Naive thymus-derived CD8-positive, alpha-beta T cell (primary cell): Measurements from ENCODE around the gene CHIT1. TPM values are rescaled to one million over a fixed set of nuclear protein-coding genes. Genes with fewer than 3 reads are reported as not detected.
A peak's percentile ranks its signal among the peaks of the same experiment; 100 is the strongest.

Experiments
- ATAC-seq, 2 donors: fragments of 150-1000 bp; cut with Tn5 transposase in 1 of 2; sonication (Bioruptor Pico), chemical (Tn5 transposase) in 1 of 2; 1 replicate in 1 of 2; 2 replicates in 1 of 2; pipeline ENCODE4 v1.10.0; 2021; ENCODE audit warnings: mild to moderate bottlenecking in 2 of 2, moderate library complexity in 2 of 2
- POLR2A ChIA-PET: fragments of 350-600 bp; sonication (Branson Sonifier 250); formaldehyde crosslinking; loops from one replicate; lab custom pipeline; 2021; ENCODE audit warnings: antibody characterized with exemption; lab: Charles Lee
- DNase-seq, 10 donors: peaks; one replicate each; pipeline versions ENCODE4 v3.0.0 to v3.0.0-alpha.2; 2020 to 2022
- H3K27ac Mint-ChIP-seq, 10 donors: one replicate each; pipeline ENCODE4 v1.8.0; 2020 to 2022; ENCODE audit warnings: mild to moderate bottlenecking in 10 of 10, mixed read lengths in 10 of 10, moderate library complexity in 4 of 10, inconsistent platforms in 1 of 10
- H3K27me3 Mint-ChIP-seq, 5 donors: one replicate each; pipeline ENCODE4 v1.8.0; 2021 to 2022; ENCODE audit warnings: mixed read lengths in 5 of 5
- H3K36me3 Mint-ChIP-seq, 3 donors: one replicate each; pipeline ENCODE4 v1.8.0; 2020 to 2022; ENCODE audit warnings: mixed read lengths in 3 of 3, mild to moderate bottlenecking in 2 of 3, inconsistent platforms in 1 of 3
- H3K4me1 Mint-ChIP-seq, 4 donors: one replicate each; pipeline ENCODE4 v1.8.0; 2021 to 2022; ENCODE audit warnings: mixed read lengths in 4 of 4
- H3K4me3 Mint-ChIP-seq, 10 donors: one replicate each; pipeline ENCODE4 v1.8.0; 2020 to 2022; ENCODE audit warnings: mild to moderate bottlenecking in 10 of 10, mixed read lengths in 10 of 10, moderate library complexity in 6 of 10, inconsistent platforms in 1 of 10
- H3K9me3 Mint-ChIP-seq, 9 donors: one replicate each; pipeline ENCODE4 v1.8.0; 2020 to 2022; ENCODE audit warnings: mixed read lengths in 9 of 9, mild to moderate bottlenecking in 3 of 9, inconsistent platforms in 1 of 9, moderate library complexity in 1 of 9
- polyA plus RNA-seq, 3 donors: library from polyadenylated mRNA; unstranded; fragments of 300-500 nt; fragmentation: Illumina TruSeq; gene quantifications; one replicate each; pipeline ENCODE4 v1.2.3, GENCODE V29; 2021
- total RNA-seq, 8 experiments: library from RNA in 2 of 8; stranded (reverse) in 2 of 8; gene quantifications; one replicate each; pipeline ENCODE4 v1.2.3 and lab custom pipeline; 2021 to 2026

Gene CHIT1
- 1 to 10 TPM in 1 of 2 experiments, under 1 TPM in 1; 0.75 to 2.5 TPM for total RNA-seq
- under 1 TPM in 1 of 3 donors, not detected in 2; 0.05 TPM for polyA plus RNA-seq
- total RNA-seq (lab: John Stamatoyannopoulos, UW) = 0.26 to 2.9 (median 0.62) reads per million in 6 experiments

DNA sequence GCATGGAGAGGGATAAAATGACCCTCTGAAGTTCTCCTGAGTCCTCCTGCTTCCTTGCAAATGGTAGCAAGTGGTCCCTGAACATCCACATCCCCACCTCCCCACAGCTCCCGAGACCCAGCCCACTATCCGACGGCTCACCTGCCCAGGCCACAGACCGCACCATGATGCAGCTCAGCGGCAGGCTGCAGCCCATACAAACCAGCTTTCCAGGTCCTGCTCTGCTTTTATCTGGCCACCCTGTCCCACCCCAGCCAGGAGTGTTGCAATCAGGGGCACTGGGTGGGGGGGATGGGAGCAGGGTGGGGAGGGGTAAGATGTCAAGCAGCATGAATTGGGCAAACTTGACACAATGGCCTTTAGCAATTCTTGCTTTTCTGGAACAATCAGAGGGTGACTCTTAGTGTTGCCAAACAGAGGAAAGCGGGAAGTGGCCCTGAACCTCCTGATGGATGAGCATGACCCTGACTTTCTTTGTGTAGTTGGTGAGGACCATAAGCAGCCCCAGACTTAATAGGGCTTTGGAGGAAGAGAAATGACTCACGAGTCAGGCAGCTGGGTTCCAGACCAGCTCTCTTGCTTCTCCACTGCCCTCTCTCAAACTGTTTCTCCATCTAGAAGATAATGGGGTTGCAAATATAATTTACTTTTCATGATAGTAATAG is at the start of gene CHIT1:
Gene CHIT1 (minus strand): TSS at position 203 of the 665 bp plus-strand sequence. CDS start 37 bp downstream, at position 166.
- DNase-seq (no peak), ATAC-seq (no peak)
- POLR2A ChIA-PET = interaction anchor here (0.6 kb wide), 1 partner anchor 413 kb away, joined by 3 read pairs; no protein-coding TSS in a partner anchor
- Mint-ChIP-seq H3K36me3 (peaks cover 0 to 13% (median 7%) of the 10 kb centered on the region in 3 donors), H3K9me3 (peaks cover 0 to 22% (median 12%) of the 10 kb centered on the region in 9 donors), H3K27me3 (peaks cover 13 to 36% (median 23%) of the 10 kb centered on the region in 5 donors), H3K4me3 (no peak within 1 kb of the TSS), H3K4me1 (peaks cover 0 to 4% (median 0%) of the 10 kb centered on the region in 4 donors), H3K27ac (no peak within 1 kb of the TSS)

DNA sequence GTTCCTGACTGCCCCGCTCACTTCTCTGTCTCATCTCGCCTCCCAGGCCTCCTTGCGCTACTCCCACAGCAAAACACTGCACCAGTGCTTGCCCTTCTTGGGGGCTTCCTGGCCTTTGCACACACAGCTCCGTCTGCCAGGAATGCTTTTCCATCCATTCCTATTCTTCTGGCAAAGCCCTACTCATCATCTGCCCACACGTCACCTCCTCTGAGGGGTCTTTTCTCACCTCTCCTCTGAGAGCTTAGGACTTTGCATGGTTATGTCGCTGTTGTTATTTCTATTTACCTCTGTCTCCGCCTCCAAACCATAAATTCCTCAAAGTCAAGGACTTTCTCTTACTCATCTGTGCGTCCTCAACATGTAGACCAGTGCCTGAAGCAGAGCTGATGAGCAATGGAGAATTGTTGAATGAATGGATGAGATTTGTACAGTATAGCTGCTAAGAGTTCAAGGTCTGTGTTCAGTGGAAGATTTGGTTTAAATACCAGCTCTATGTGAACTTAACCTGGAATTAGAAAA is 49.5 kb upstream of the CHIT1 start:
- no peak for ATAC-seq
- no peaks in the 10 kb centered on the region for H3K9me3 Mint-ChIP-seq
- H3K4me3 Mint-ChIP-seq = peak overlapping the region in 8 of 10 donors; percentile 28 to 64 (median 58)
- peaks cover 21 to 75% (median 55%) of the 10 kb centered on the region in 4 donors for H3K4me1 Mint-ChIP-seq
- H3K27me3 Mint-ChIP-seq = no peaks in the 10 kb centered on the region
- DNase-seq = no peak
- peak overlapping the region; percentile 19 to 94 (median 87) for H3K27ac Mint-ChIP-seq
- H3K36me3 Mint-ChIP-seq = no peaks in the 10 kb centered on the region
- POLR2A ChIA-PET = interaction anchor here (0.6 to 25.4 kb wide), 4 partner anchors 11 to 1443 kb away, joined by 4 to 730 read pairs (median 188); no protein-coding TSS in a partner anchor

GRCh38 chr1:203278082-203278884 is 48.8 kb upstream of the CHIT1 start:
- no peaks in the 10 kb centered on the region for H3K36me3 Mint-ChIP-seq
- POLR2A ChIA-PET = interaction anchor here (0.6 to 25.4 kb wide), 8 partner anchors 10 to 269 kb away, joined by 3 to 730 read pairs (median 6); no protein-coding TSS in a partner anchor
- H3K27ac Mint-ChIP-seq = peak overlapping the region; percentile 25 to 94 (median 88)
- peaks cover 23 to 80% (median 61%) of the 10 kb centered on the region in 4 donors for H3K4me1 Mint-ChIP-seq
- no peaks in the 10 kb centered on the region for H3K27me3 Mint-ChIP-seq
- DNase-seq (peak in 2 of 10 donors; percentile 42 to 43), ATAC-seq (peak; percentile 55 to 66)
- no peaks in the 10 kb centered on the region for H3K9me3 Mint-ChIP-seq
- H3K4me3 Mint-ChIP-seq = peak overlapping the region; percentile 6 to 70 (median 53)

DNA sequence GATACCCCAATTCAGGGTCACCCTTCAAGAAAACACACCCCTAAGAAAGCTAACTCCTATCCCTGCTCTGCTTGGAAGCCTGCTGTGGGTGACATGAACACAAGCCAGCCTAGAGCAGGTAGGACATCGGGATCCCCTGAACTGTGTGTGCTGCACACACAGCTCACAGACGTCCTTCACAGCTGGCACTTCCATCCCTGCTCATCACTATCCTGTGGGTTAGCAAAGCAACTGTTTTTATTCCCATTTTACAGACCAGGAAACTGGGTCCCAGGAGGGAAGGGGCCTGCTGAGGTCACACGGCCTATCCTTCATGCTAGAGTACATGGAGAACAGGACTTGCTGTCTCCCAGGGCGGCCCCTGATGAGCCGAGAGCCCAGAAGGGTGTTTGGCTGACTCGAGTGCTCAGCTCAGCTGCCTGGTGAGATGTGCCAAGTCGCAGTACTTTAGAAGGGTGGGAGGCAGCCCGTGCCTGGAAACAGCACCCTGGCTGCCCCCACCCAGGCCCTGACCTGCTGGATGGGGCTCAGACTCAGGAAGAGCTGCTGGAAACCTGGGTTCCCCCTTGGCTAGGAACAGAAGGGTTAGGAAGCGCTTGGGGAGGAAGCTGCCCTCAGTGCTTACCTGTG is 47.6 kb upstream of the CHIT1 start:
- ATAC-seq (no peak), DNase-seq (no peak)
- Mint-ChIP-seq H3K9me3 (no peaks in the 10 kb centered on the region), H3K4me1 (peaks cover 20 to 72% (median 58%) of the 10 kb centered on the region in 4 donors), H3K36me3 (no peaks in the 10 kb centered on the region), H3K27ac (peak overlapping the region; percentile 25 to 94 (median 88)), H3K4me3 (peak overlapping the region in 9 of 10 donors; percentile 5 to 70 (median 50)), H3K27me3 (no peaks in the 10 kb centered on the region)
- POLR2A ChIA-PET = interaction anchor here (1.1 to 25.4 kb wide), 6 partner anchors 8 to 61 kb away, joined by 3 to 730 read pairs (median 96); no protein-coding TSS in a partner anchor

GRCh38 chr1:203276408-203276807 is 46.9 kb upstream of the CHIT1 start:
- H3K4me1 Mint-ChIP-seq = peaks cover 20 to 72% (median 59%) of the 10 kb centered on the region in 4 donors
- ATAC-seq (no peak), DNase-seq (no peak)
- no peaks in the 10 kb centered on the region for H3K36me3 Mint-ChIP-seq
- no peaks in the 10 kb centered on the region for H3K27me3 Mint-ChIP-seq
- POLR2A ChIA-PET = interaction anchor here (0.6 to 25.4 kb wide), 4 partner anchors 14 to 475 kb away, joined by 3 to 730 read pairs (median 188); no protein-coding TSS in a partner anchor
- H3K9me3 Mint-ChIP-seq = no peaks in the 10 kb centered on the region
- H3K27ac Mint-ChIP-seq = peak overlapping the region in 7 of 10 donors; percentile 35 to 92 (median 88)
- peak overlapping the region in 2 of 10 donors; percentile 19 to 56 for H3K4me3 Mint-ChIP-seq

DNA sequence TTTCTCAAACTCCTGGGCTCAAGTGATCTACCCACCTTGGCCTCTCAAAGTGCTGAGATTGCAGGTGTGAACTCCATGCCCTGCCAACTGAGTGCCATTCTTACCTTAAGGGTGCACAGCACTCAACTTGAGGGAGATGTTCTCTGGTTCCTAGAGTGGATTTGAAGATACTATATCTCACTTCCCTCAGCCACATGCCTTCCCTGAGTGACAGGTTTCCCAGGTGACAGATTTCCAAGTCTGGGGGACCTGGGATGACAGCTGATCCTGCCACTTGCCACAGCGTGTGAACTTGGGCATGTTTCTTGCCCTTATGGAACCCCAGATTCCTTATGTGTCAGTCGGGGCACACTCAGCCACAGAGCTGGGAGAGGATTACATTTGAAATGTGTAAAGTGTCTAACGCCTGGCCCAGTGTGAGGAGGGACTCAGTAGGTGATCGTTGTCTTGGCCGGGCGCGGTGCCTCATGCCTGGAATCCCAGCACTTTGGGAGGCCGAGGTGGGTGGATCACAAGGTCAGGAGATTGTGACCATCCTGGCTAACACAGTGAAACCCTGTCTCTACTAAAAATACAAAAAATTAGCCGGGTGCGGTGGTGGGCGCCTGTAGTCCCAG is 46.3 kb upstream of the CHIT1 start:
- H3K4me1 Mint-ChIP-seq = peaks cover 22 to 79% (median 66%) of the 10 kb centered on the region in 4 donors
- no peaks in the 10 kb centered on the region for H3K27me3 Mint-ChIP-seq
- H3K36me3 Mint-ChIP-seq = no peaks in the 10 kb centered on the region
- POLR2A ChIA-PET = interaction anchor here (0.6 to 25.4 kb wide), 5 partner anchors 8 to 476 kb away, joined by 3 to 730 read pairs (median 187); no protein-coding TSS in a partner anchor
- DNase-seq = no peak
- peak overlapping the region in 3 of 10 donors; percentile 10 to 56 (median 19) for H3K4me3 Mint-ChIP-seq
- no peaks in the 10 kb centered on the region for H3K9me3 Mint-ChIP-seq
- H3K27ac Mint-ChIP-seq = peak overlapping the region in 8 of 10 donors; percentile 9 to 88 (median 46)
- no peak for ATAC-seq

DNA sequence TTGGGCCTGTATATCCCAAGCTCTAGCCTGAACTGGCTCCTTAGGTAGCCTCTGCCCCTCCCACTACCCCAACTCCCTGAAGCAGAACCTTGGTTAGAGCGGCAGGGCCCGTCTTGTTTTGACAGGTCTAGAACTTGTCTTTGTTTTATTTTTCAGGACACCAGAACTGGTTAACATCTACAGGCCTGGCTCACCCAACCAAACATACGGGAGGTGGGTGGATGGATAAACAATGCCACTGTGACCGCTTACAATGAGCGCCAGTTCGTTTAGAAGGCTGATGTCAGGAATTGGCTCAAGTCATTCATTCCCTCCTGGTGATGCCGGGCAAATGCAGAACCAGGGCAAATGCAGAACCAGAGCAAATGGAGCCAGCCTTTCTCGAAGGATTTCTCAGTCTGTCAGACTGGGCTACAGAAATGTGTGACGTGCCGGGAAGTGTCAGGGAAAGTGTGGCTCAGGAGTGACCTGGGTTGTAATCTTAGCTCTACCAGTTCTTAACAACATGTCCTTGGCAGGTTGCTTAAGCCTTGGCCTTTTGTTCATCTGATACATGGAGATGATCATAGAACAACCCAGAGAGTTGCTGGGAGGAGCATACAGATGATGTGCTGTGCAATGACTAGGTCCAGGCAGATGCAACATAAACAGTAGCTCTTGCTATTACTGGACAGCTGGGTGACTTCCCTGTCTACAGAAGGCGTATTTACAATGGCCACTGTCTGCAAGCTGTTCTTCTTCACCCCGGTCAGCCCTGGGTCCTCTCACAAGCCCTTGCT is 45.3 kb upstream of the CHIT1 start:
- DNase-seq = no peak
- Mint-ChIP-seq H3K36me3 (no peaks in the 10 kb centered on the region), H3K4me3 (peak overlapping the region in 6 of 10 donors; percentile 52 to 86 (median 74)), H3K9me3 (no peaks in the 10 kb centered on the region), H3K27me3 (no peaks in the 10 kb centered on the region), H3K27ac (peak overlapping the region in 9 of 10 donors; percentile 57 to 93 (median 80)), H3K4me1 (peaks cover 20 to 81% (median 65%) of the 10 kb centered on the region in 4 donors)
- POLR2A ChIA-PET = interaction anchor here (2.2 to 25.4 kb wide), 4 partner anchors 9 to 63 kb away, joined by 12 to 730 read pairs (median 188); no protein-coding TSS in a partner anchor
- ATAC-seq = no peak

DNA sequence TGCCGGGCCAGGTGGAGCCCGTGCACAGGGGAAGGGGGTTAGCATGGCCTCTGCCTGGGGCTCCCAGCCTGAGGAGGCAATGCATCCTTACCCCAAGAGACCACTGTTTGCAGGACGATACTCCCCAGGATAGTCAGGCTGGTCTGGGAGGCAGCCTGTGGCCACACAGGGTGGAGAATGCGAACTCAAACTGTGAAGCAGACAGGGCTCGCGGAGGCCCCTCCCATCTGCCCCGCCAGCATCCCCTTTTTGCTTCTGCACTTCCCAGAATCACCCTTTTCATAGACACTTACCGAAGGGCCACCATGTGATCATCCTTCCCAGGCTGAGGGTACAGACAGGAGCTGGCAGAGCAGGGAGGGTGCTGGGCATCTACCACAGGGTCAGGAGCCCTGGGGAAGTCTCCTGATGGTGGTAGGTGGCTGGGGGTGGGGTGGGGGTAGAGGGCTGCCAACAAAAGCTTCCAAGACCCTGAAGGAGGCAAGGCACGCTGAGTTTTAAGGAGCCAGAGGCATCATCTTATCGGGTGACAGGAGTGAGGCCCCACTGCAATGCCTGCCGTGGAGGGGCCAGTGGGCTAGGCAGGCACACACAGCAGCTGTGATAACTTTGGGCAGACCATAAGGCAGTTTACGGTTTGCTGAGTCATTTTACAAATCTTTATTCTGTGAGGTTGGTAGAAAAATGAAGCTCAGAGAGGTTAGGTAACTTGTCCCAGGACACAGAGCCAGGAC is 44.6 kb upstream of the CHIT1 start:
- DNase-seq = no peak
- Mint-ChIP-seq H3K27ac (peak overlapping the region; percentile 75 to 94 (median 92)), H3K36me3 (no peaks in the 10 kb centered on the region), H3K4me1 (peaks cover 18 to 79% (median 62%) of the 10 kb centered on the region in 4 donors), H3K27me3 (no peaks in the 10 kb centered on the region), H3K9me3 (no peaks in the 10 kb centered on the region), H3K4me3 (peak overlapping the region; percentile 70 to 87 (median 78))
- peak in 1 of 2 donors; percentile 2 for ATAC-seq
- POLR2A ChIA-PET = interaction anchor here (2.2 to 25.4 kb wide), 4 partner anchors 9 to 64 kb away, joined by 12 to 730 read pairs (median 188); no protein-coding TSS in a partner anchor

GRCh38 chr1:203273206-203273868 is 43.9 kb upstream of the CHIT1 start:
- H3K27me3 Mint-ChIP-seq = no peaks in the 10 kb centered on the region

More at GRCh38 chr1:203273206-203273868, 43.9 kb upstream of the CHIT1 start:
- DNase-seq (peak; percentile 79 to 95 (median 91)), ATAC-seq (peak; percentile 65 to 69)
- POLR2A ChIA-PET = interaction anchor here (1.5 to 25.4 kb wide), 6 partner anchors 10 to 65 kb away, joined by 4 to 730 read pairs (median 133); no protein-coding TSS in a partner anchor
- H3K27ac Mint-ChIP-seq = peak overlapping the region; percentile 75 to 94 (median 92)
- peak overlapping the region; percentile 70 to 87 (median 78) for H3K4me3 Mint-ChIP-seq
- H3K9me3 Mint-ChIP-seq = no peaks in the 10 kb centered on the region
- H3K36me3 Mint-ChIP-seq = no peaks in the 10 kb centered on the region
- peaks cover 13 to 72% (median 55%) of the 10 kb centered on the region in 4 donors for H3K4me1 Mint-ChIP-seq
